A673 (cell line): ENCODE data around the gene SLC7A1. TPM values are rescaled to one million over a fixed set of nuclear protein-coding genes. Genes with fewer than 3 reads are reported as not detected.

ENCODE experiments used
- BruUV-seq: library from RNA; stranded (reverse); fragments of 400-500 nt; replicated peaks from 2 replicates; lab custom pipeline; 2021; lab: Mats Ljungman, UMichigan
- CTCF ChIA-PET: fragments of 300-600 bp; sonication (Branson Sonifier 250); formaldehyde crosslinking; loops from one replicate; lab custom pipeline; 2022; ENCODE audit warnings: antibody characterized with exemption; lab: Charles Lee
- POLR2A ChIA-PET: fragments of 300-600 bp; sonication (Branson Sonifier 250); formaldehyde crosslinking; loops from one replicate; lab custom pipeline; 2022; ENCODE audit warnings: antibody characterized with exemption; ENCODE audit not compliant: low non-redundant PET; lab: Charles Lee
- DNase-seq: peaks from one replicate; pipeline ENCODE4 v3.0.0-alpha.2; 2015; ENCODE audit warnings: low spot score
- H3K27ac ChIP-seq: fragments of 200-600 bp; sonication (generic); 2 replicates; pipeline ENCODE4 v1.5.1; 2016; ENCODE audit warnings: mixed run types, low read depth, mild to moderate bottlenecking, mixed read lengths, antibody characterized with exemption, low read length; ENCODE audit not compliant: poor library complexity, severe bottlenecking
- H3K27me3 ChIP-seq: fragments of 200-600 bp; sonication (generic); replicated peaks from 2 replicates; pipeline ENCODE4 v1.6.1; 2017; ENCODE audit warnings: mixed run types, low read depth, mild to moderate bottlenecking, mixed read lengths, antibody characterized with exemption, low read length; ENCODE audit not compliant: insufficient read depth, poor library complexity
- H3K36me3 ChIP-seq: fragments of 200-600 bp; sonication (generic); 2 replicates; pipeline ENCODE4 v1.6.1; 2016; ENCODE audit warnings: mixed run types, mild to moderate bottlenecking, mixed read lengths, antibody characterized with exemption, low read length; ENCODE audit not compliant: insufficient read depth, poor library complexity, severe bottlenecking
- H3K4me1 ChIP-seq: fragments of 200-600 bp; sonication (generic); 2 replicates; pipeline ENCODE4 v1.6.1; 2017; ENCODE audit warnings: mixed run types, mild to moderate bottlenecking, mixed read lengths, antibody characterized with exemption, low read length; ENCODE audit not compliant: insufficient read depth, poor library complexity, severe bottlenecking
- H3K4me3 ChIP-seq: fragments of 200-600 bp; sonication (generic); 2 replicates; pipeline ENCODE4 v1.5.1; 2016; ENCODE audit warnings: low read depth, mixed run types, mild to moderate bottlenecking, mixed read lengths, low read length; ENCODE audit not compliant: poor library complexity, severe bottlenecking
- H3K9me3 ChIP-seq: fragments of 200-600 bp; sonication (generic); 2 replicates; pipeline ENCODE4 v1.6.1; 2016; ENCODE audit warnings: mixed run types, low read depth, mild to moderate bottlenecking, mixed read lengths, antibody characterized with exemption, low read length; ENCODE audit not compliant: poor library complexity, severe bottlenecking
- CTCF ChIP-seq: fragments of 300-800, 200-600 bp; sonication (generic); conservative IDR thresholded peaks from 2 replicates; pipeline ENCODE4 v1.5.1; 2017; ENCODE audit warnings: low read depth, mild to moderate bottlenecking, antibody characterized with exemption, low read length, moderate library complexity, mixed read lengths
- EZH2 ChIP-seq: fragments of 200-600 bp; sonication (generic); IDR thresholded peaks from 2 replicates; pipeline ENCODE4 v1.6.1; 2017; ENCODE audit warnings: borderline replicate concordance, low read depth, mild to moderate bottlenecking, mixed read lengths, antibody characterized with exemption, low read length; ENCODE audit not compliant: poor library complexity, severe bottlenecking
- intact Hi-C: fragments of 100-400 bp; cut with micrococcal nuclease; formaldehyde crosslinking; loops from one replicate; pipeline ENCODE4 v1.10.0; 2022; ENCODE audit not compliant: unreplicated experiment
- total RNA-seq: library from RNA; stranded (reverse); gene quantifications from 2 replicates; pipeline ENCODE4 v1.2.3, GENCODE V29; 2021

The SLC7A1 gene
- total RNA-seq, 1 experiment from 2014 or later = 81.6 TPM

GRCh38 chr13:29619995-29620394 lies 24.5 kb upstream of the SLC7A1 start:
- H3K36me3 ChIP-seq = no peaks in the 10 kb centered on the region
- peaks cover 20% of the 10 kb centered on the region for H3K27me3 ChIP-seq
- no peak overlapping the region for H3K4me3 ChIP-seq
- no peak for TF ChIP-seq CTCF
- ChIA-PET CTCF (no interaction called here), POLR2A (no interaction called here)
- DNase-seq = no peak
- H3K27ac ChIP-seq = no peak overlapping the region
- H3K4me1 ChIP-seq = no peaks in the 10 kb centered on the region
- BruUV-seq = no TSS peak
- intact Hi-C loops = no loop called here
- H3K9me3 ChIP-seq = no peaks in the 10 kb centered on the region

GRCh38 chr13:29613101-29613500 lies 17.6 kb upstream of the SLC7A1 start:
- no peak for TF ChIP-seq EZH2
- TF ChIP-seq CTCF = no peak
- POLR2A ChIA-PET = no interaction called here
- H3K27me3 ChIP-seq = peaks cover 48% of the 10 kb centered on the region
- CTCF ChIA-PET = no interaction called here
- no TSS peak for BruUV-seq
- H3K9me3 ChIP-seq = no peaks in the 10 kb centered on the region
- no peak overlapping the region for H3K4me3 ChIP-seq
- H3K27ac ChIP-seq = no peak overlapping the region
- no peaks in the 10 kb centered on the region for H3K4me1 ChIP-seq
- no peaks in the 10 kb centered on the region for H3K36me3 ChIP-seq
- intact Hi-C loops = no loop called here
- DNase-seq = no peak

- POLR2A ChIA-PET = no interaction called here
- BruUV-seq = no TSS peak
- no peak for TF ChIP-seq CTCF
- TF ChIP-seq EZH2 = no peak
Observed at GRCh38 chr13:29607465-29607864, 12.0 kb upstream of the SLC7A1 start.

More at GRCh38 chr13:29607465-29607864, 12.0 kb upstream of the SLC7A1 start:
- intact Hi-C loops = no loop called here
- no peak for DNase-seq
- Histone ChIP-seq H3K4me1 (no peaks in the 10 kb centered on the region), H3K4me3 (no peak overlapping the region), H3K27me3 (peaks cover 16% of the 10 kb centered on the region), H3K9me3 (no peaks in the 10 kb centered on the region), H3K27ac (no peak overlapping the region), H3K36me3 (no peaks in the 10 kb centered on the region)
- CTCF ChIA-PET = no interaction called here
